Measurements from ENCODE around the gene TAX1BP1. TPM values are rescaled to one million over a fixed set of nuclear protein-coding genes. Genes with fewer than 3 reads are reported as not detected.

TAX1BP1 gene
- total RNA-seq, 1 experiment from 2014 or later, result 58.3 TPM

DNA sequence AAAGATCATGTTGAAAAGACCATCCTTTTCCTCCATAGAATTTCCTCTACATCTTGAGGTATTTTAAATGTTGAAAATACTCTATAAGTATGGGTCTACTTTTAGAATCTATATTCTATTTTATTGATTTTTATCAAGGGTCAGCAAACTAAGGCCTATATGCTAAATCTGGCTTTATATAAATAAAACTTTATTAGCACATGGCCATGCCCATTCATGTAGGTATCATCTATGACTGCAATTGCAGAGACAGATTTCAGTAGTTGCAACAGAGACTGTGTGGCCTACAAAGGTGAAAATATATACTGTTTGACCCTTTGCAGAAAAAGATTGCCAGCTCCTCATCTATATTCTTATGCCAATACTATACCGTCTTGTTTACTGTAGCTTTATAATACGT lies 72.7 kb downstream of the TAX1BP1 start:
- H3K9ac ChIP-seq (ENCODE audit: extremely low read depth, insufficient read length, low read length), result no peak overlapping the region
- H3K4me2 ChIP-seq (ENCODE audit: insufficient read depth, insufficient read length, low read length), result no peak overlapping the region
- no peak overlapping the region for H3K4me3 Mint-ChIP-seq
- H3K36me3 Mint-ChIP-seq (ENCODE audit: insufficient read depth in 1 of 3, low read depth in 3 of 3), result peaks cover 4 to 21% (median 11%) of the 10 kb centered on the region in 3 experiments; a peak in 6 of 7 replicates
- no peaks in the 10 kb centered on the region for H3K4me1 Mint-ChIP-seq
- no peaks in the 10 kb centered on the region for H3K4me1 ChIP-seq (ENCODE audit: insufficient read depth, low read length)
- H4K5ac ChIP-seq (ENCODE audit: insufficient read length, low read depth, low read length), result no peak overlapping the region
- H3K23ac ChIP-seq (ENCODE audit: insufficient read length, low read depth, low read length), result no peak overlapping the region
- no CpG with 5 or more reads among the region's 2 CpGs for WGBS (ENCODE audit: extremely low coverage, insufficient read length, low lambda C conversion rate)
- no peaks in the 10 kb centered on the region for H3K27me3 Mint-ChIP-seq (ENCODE audit: low read depth)
- H2BK12ac ChIP-seq (ENCODE audit: insufficient read length, low read depth, low read length), result no peak overlapping the region
- no peak overlapping the region for H2BK20ac ChIP-seq (ENCODE audit: low read depth, low read length, poor library complexity, severe bottlenecking)
- H2BK15ac ChIP-seq (ENCODE audit: low read depth, low read length), result no peak overlapping the region
- TF ChIP-seq, protein P1, sequence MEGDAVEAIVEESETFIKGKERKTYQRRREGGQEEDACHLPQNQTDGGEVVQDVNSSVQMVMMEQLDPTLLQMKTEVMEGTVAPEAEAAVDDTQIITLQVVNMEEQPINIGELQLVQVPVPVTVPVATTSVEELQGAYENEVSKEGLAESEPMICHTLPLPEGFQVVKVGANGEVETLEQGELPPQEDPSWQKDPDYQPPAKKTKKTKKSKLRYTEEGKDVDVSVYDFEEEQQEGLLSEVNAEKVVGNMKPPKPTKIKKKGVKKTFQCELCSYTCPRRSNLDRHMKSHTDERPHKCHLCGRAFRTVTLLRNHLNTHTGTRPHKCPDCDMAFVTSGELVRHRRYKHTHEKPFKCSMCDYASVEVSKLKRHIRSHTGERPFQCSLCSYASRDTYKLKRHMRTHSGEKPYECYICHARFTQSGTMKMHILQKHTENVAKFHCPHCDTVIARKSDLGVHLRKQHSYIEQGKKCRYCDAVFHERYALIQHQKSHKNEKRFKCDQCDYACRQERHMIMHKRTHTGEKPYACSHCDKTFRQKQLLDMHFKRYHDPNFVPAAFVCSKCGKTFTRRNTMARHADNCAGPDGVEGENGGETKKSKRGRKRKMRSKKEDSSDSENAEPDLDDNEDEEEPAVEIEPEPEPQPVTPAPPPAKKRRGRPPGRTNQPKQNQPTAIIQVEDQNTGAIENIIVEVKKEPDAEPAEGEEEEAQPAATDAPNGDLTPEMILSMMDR (conservative IDR thresholded peaks at IDR 0.05), result no peak
- no peak overlapping the region for H3K56ac ChIP-seq (ENCODE audit: insufficient read length, low read depth, low read length)
- no peaks in the 10 kb centered on the region for H3K23me2 ChIP-seq (ENCODE audit: insufficient read length, low read depth, low read length, poor library complexity, severe bottlenecking)
- H3K18ac ChIP-seq (ENCODE audit: insufficient read length, low read depth, low read length), result no peak overlapping the region
- no peak overlapping the region for H3K27ac ChIP-seq (ENCODE audit: insufficient read length, low read depth, low read length)
- no peaks in the 10 kb centered on the region for H3K9me3 ChIP-seq (ENCODE audit: control insufficient read depth, low read depth, low read length)
- H3K4ac ChIP-seq (ENCODE audit: low read depth, low read length), result no peak overlapping the region
- H3K27ac Mint-ChIP-seq, result no peak overlapping the region
- H3K79me1 ChIP-seq (ENCODE audit: insufficient read depth, low read depth, low read length, poor library complexity, severe bottlenecking), result no peaks in the 10 kb centered on the region
- no peak overlapping the region for H4K91ac ChIP-seq (ENCODE audit: insufficient read length, low read depth, low read length)
- no peaks in the 10 kb centered on the region for H3K9me3 Mint-ChIP-seq
- no peak overlapping the region for H2AFZ ChIP-seq (ENCODE audit: low read length)
- H4K8ac ChIP-seq (replicated peaks; ENCODE audit: insufficient read length, low read depth, low read length), result no peak overlapping the region
- H4K20me1 ChIP-seq (ENCODE audit: control insufficient read depth, insufficient read depth, insufficient read length), result no peaks in the 10 kb centered on the region
- H3T11ph ChIP-seq (ENCODE audit: low read length), result no peak overlapping the region
- H2AK5ac ChIP-seq (ENCODE audit: insufficient read length, low read length), result no peak overlapping the region
- no peak overlapping the region for H2BK5ac ChIP-seq (ENCODE audit: insufficient read length, low read length)
- no peak for DNase-seq
- no peak overlapping the region for H3K14ac ChIP-seq (ENCODE audit: insufficient read depth, low read length)
- no peaks in the 10 kb centered on the region for H3K79me2 ChIP-seq (ENCODE audit: insufficient read depth, low read length)
- H3K27me3 ChIP-seq (ENCODE audit: insufficient read depth, low read length), result no peaks in the 10 kb centered on the region
- no peak overlapping the region for H2BK120ac ChIP-seq (ENCODE audit: low read depth, low read length, poor library complexity, severe bottlenecking)

All from H9 (cell line).